Heart left ventricle (tissue), 13 donors: ENCODE results near the gene OLR1.

ENCODE experiments used
- CTCF ChIP-seq, 12 donors: fragments of 200-600 bp; sonication (generic) in 4 of 12; IDR thresholded peaks; one replicate each; pipeline versions ENCODE4 v1.5.0 to v1.8.0; 2018 to 2022; ENCODE audit warnings: antibody characterized with exemption in 12 of 12, mild to moderate bottlenecking in 5 of 12
- POLR2A ChIP-seq, 2 donors: fragments of 450-650 bp; IDR thresholded peaks; one replicate each; pipeline ENCODE4 v1.6.1; 2017; ENCODE audit warnings: antibody characterized with exemption in 2 of 2, mild to moderate bottlenecking in 2 of 2, moderate library complexity in 2 of 2
- donor health status: ischemic (EF 13 %, LVEDD 7.1; RV severe dilation, severe dysfunction).
- donor health status: DM: no; HTN: yes; CAD: no.
- donor health status: DM: no; HTN: no; CAD: no.
- donor health status: ischemic (EF 25% LVEDD 6.9; RV normal size, moderate dysfunction).
- donor health status: ischemic (EF 25% LVEDD 5.7; RV mildly dilated, moderate dysfunction).
- donor health status: ischemic (EF 35%, LVEDD 5.7; RV mildly dilated, moderate dysfunction).
- donor health status: nonischemic (EF 11% LVEDD 7.7; RV severe dilation, severe dysfunction).
- donor health status: DM: yes; HTN: yes; CAD: no.
- donor health status: PGD.
- donor health status: ischemic (EF 29% LVEDD 5.4; RV normal size, mild dysfunction).
- donor health status: nonischemic (EF 23%, LVEDD 6.1; RV moderate dilation, normal function).

GRCh38 chr12:10131111-10131690 lies 40.7 kb downstream of the OLR1 start:
- TF ChIP-seq CTCF (IDR thresholded peaks at IDR 0.05) (no peak), POLR2A (IDR thresholded peaks at IDR 0.05) (no peak)
